ENCODE measurements around the gene ADGRL1.

- no peak for TF ChIP-seq POLR2A (IDR thresholded peaks at IDR 0.05)
- no peak for TF ChIP-seq CTCF (IDR thresholded peaks at IDR 0.05)
Observed at GRCh38 chr19:14139944-14140343, 66.0 kb downstream of the ADGRL1 start.

Measured in right lobe of liver (tissue), 4 donors.